Measurements from ENCODE around the gene MUC5B. TPM values are rescaled to one million over a fixed set of nuclear protein-coding genes. Genes with fewer than 3 reads are reported as not detected.

The MUC5B gene
- total RNA-seq, 2 donors from 2014 or later = not detected

GRCh38 chr11:1300569-1301187, 77.8 kb downstream of the MUC5B start:
- TF ChIP-seq CTCF (IDR thresholded peaks at IDR 0.05) = no peak
- no peak overlapping the region for H3K27ac ChIP-seq
- no peaks in the 10 kb centered on the region for H3K9me3 ChIP-seq
- H3K4me3 ChIP-seq = no peak overlapping the region
- H3K27me3 ChIP-seq = no peaks in the 10 kb centered on the region
- no peak for DNase-seq (ENCODE audit: low spot score)
- peaks cover 2% of the 10 kb centered on the region for H3K36me3 ChIP-seq
- H3K4me1 ChIP-seq = peaks cover 0 to 55% of the 10 kb centered on the region in 2 donors

- H3K4me3 ChIP-seq = no peak overlapping the region
- H3K4me1 ChIP-seq = peaks cover 0 to 61% of the 10 kb centered on the region in 2 donors
- no peaks in the 10 kb centered on the region for H3K36me3 ChIP-seq
- no peak for TF ChIP-seq CTCF (IDR thresholded peaks at IDR 0.05)
- H3K9me3 ChIP-seq = no peaks in the 10 kb centered on the region
- H3K27me3 ChIP-seq = no peaks in the 10 kb centered on the region
- no peak for DNase-seq (ENCODE audit: low spot score)
- H3K27ac ChIP-seq = no peak overlapping the region
Observed at GRCh38 chr11:1301220-1302000, 78.5 kb downstream of the MUC5B start.

GRCh38 chr11:1302041-1302460, 79.2 kb downstream of the MUC5B start:
- DNase-seq (ENCODE audit: low spot score) = no peak

GRCh38 chr11:1302461-1303125, 79.7 kb downstream of the MUC5B start:
- Histone ChIP-seq H3K4me3 (no peak overlapping the region), H3K4me1 (peaks cover 0 to 70% of the 10 kb centered on the region in 2 donors), H3K9me3 (no peaks in the 10 kb centered on the region), H3K36me3 (no peaks in the 10 kb centered on the region), H3K27ac (no peak overlapping the region), H3K27me3 (no peaks in the 10 kb centered on the region)
- no peak for TF ChIP-seq CTCF (IDR thresholded peaks at IDR 0.05)
- DNase-seq (ENCODE audit: low spot score) = peak; percentile 34

More at GRCh38 chr11:1302041-1302460, 79.2 kb downstream of the MUC5B start:
- Histone ChIP-seq H3K27ac (no peak overlapping the region), H3K4me1 (peaks cover 0 to 68% of the 10 kb centered on the region in 2 donors), H3K27me3 (no peaks in the 10 kb centered on the region), H3K36me3 (no peaks in the 10 kb centered on the region), H3K4me3 (no peak overlapping the region), H3K9me3 (no peaks in the 10 kb centered on the region)
- no peak for TF ChIP-seq CTCF (IDR thresholded peaks at IDR 0.05)

GRCh38 chr11:1303126-1303821, 80.4 kb downstream of the MUC5B start:
- peak; percentile 55 for DNase-seq (ENCODE audit: low spot score)
- Histone ChIP-seq H3K4me1 (peaks cover 0 to 70% of the 10 kb centered on the region in 2 donors), H3K36me3 (no peaks in the 10 kb centered on the region), H3K27me3 (no peaks in the 10 kb centered on the region), H3K9me3 (no peaks in the 10 kb centered on the region), H3K27ac (peak overlapping the region in 1 of 2 donors; percentile 49), H3K4me3 (no peak overlapping the region)
- no peak for TF ChIP-seq CTCF (IDR thresholded peaks at IDR 0.05)

All from right atrium auricular region (tissue), 2 donors.